GM23338 (cell line): ENCODE results near the gene MKRN1. TPM values are rescaled to one million over a fixed set of nuclear protein-coding genes. Genes with fewer than 3 reads are reported as not detected.

Source experiments
- ATAC-seq: fragments of 200-7000 bp; cut with Tn5 transposase; 3 replicates; pipeline ENCODE4 v1.9.1; 2020
- DNase-seq: peaks from one replicate; pipeline ENCODE4 v3.0.0-alpha.2; 2015; ENCODE audit warnings: low spot score
- H2AFZ ChIP-seq: fragments of 200-600 bp; sonication (generic); 2 replicates; pipeline ENCODE4 v1.8.0; 2016; ENCODE audit warnings: antibody characterized with exemption, mild to moderate bottlenecking, moderate library complexity
- H3F3A ChIP-seq: fragments of 200-600 bp; sonication (generic); replicated peaks from 2 replicates; pipeline ENCODE4 v1.8.0; 2017; ENCODE audit warnings: antibody characterized with exemption, mixed run types, low read depth
- H3K27ac ChIP-seq: fragments of 200-600 bp; sonication (generic); 2 replicates; pipeline ENCODE4 v1.6.1; 2016; ENCODE audit warnings: low read depth
- H3K27me3 ChIP-seq: fragments of 200-600 bp; sonication (generic); 2 replicates; pipeline ENCODE4 v1.8.0; 2016; ENCODE audit warnings: mild to moderate bottlenecking, mixed run types, moderate library complexity; ENCODE audit not compliant: insufficient read depth
- H3K36me3 ChIP-seq: fragments of 200-600 bp; sonication (generic); 2 replicates; pipeline ENCODE4 v1.8.0; 2016; ENCODE audit warnings: mild to moderate bottlenecking; ENCODE audit not compliant: insufficient read depth
- H3K4me1 ChIP-seq: fragments of 200-600 bp; sonication (generic); 2 replicates; pipeline ENCODE4 v1.8.0; 2016; ENCODE audit warnings: mild to moderate bottlenecking, moderate library complexity; ENCODE audit not compliant: insufficient read depth
- H3K4me2 ChIP-seq: fragments of 200-600 bp; sonication (generic); 2 replicates; pipeline ENCODE4 v1.7.1; 2017; ENCODE audit warnings: mixed run types
- H3K4me3 ChIP-seq: fragments of 200-600 bp; sonication (generic); 2 replicates; pipeline ENCODE4 v1.6.1; 2016; ENCODE audit warnings: mixed run types
- H3K79me2 ChIP-seq: fragments of 200-600 bp; sonication (generic); replicated peaks from 2 replicates; pipeline ENCODE4 v1.8.0; 2017; ENCODE audit warnings: mild to moderate bottlenecking; ENCODE audit not compliant: insufficient read depth
- H3K9me2 ChIP-seq: fragments of 200-600 bp; sonication (generic); 2 replicates; pipeline ENCODE4 v1.8.0; 2017; ENCODE audit not compliant: insufficient read depth
- H4K20me1 ChIP-seq: fragments of 200-600 bp; sonication (generic); replicated peaks from 2 replicates; pipeline ENCODE4 v1.8.0; 2017; ENCODE audit warnings: mild to moderate bottlenecking; ENCODE audit not compliant: insufficient read depth
- H3K27ac Mint-ChIP-seq: 2 replicates; pipeline ENCODE4 v1.8.0; 2020; ENCODE audit warnings: inconsistent platforms, mild to moderate bottlenecking, moderate library complexity, mixed read lengths
- H3K27me3 Mint-ChIP-seq: 3 replicates; pipeline ENCODE4 v1.8.0; 2022; ENCODE audit warnings: low read depth, mild to moderate bottlenecking, moderate library complexity, mixed read lengths, inconsistent platforms; ENCODE audit not compliant: insufficient read depth, poor library complexity
- H3K36me3 Mint-ChIP-seq: 3 replicates; pipeline ENCODE4 v1.8.0; 2021; ENCODE audit warnings: low read depth, mild to moderate bottlenecking, inconsistent platforms, moderate library complexity, mixed read lengths
- H3K4me1 Mint-ChIP-seq: 3 replicates; pipeline ENCODE4 v1.8.0; 2020; ENCODE audit warnings: mild to moderate bottlenecking, inconsistent platforms, mixed read lengths
- H3K4me3 Mint-ChIP-seq: 3 replicates; pipeline ENCODE4 v1.8.0; 2021; ENCODE audit warnings: moderate library complexity, mild to moderate bottlenecking, inconsistent platforms, mixed read lengths
- H3K9me3 Mint-ChIP-seq: 3 replicates; pipeline ENCODE4 v1.8.0; 2020; ENCODE audit warnings: moderate library complexity, mild to moderate bottlenecking, inconsistent platforms, mixed read lengths
- CREB1 ChIP-seq: fragments of 250-450 bp; sonication (Bioruptor Pico); IDR thresholded peaks from 2 replicates; pipeline ENCODE4 v1.5.0; 2020; ENCODE audit warnings: low read depth, mild to moderate bottlenecking, moderate library complexity
- EZH2 ChIP-seq: fragments of 200-600 bp; sonication (generic); IDR thresholded peaks from one replicate; pipeline ENCODE4 v1.8.0; 2017; ENCODE audit warnings: antibody characterized with exemption, mild to moderate bottlenecking, low read depth; ENCODE audit not compliant: unreplicated experiment
- EZH2phosphoT487 ChIP-seq: fragments of 200-600 bp; sonication (generic); IDR thresholded peaks from one replicate; pipeline ENCODE4 v1.8.1; 2018; ENCODE audit warnings: antibody characterized with exemption; ENCODE audit not compliant: unreplicated experiment
- NANOG ChIP-seq: IDR thresholded peaks from 2 replicates; pipeline ENCODE4 v1.6.1; 2016; ENCODE audit warnings: antibody characterized with exemption, borderline replicate concordance
- POLR2AphosphoS5 ChIP-seq: IDR thresholded peaks from 2 replicates; pipeline ENCODE4 v1.6.1; 2016; ENCODE audit warnings: antibody characterized with exemption, low read depth
- ZNF114 ChIP-seq: fragments of 250-450 bp; sonication (Bioruptor Pico); IDR thresholded peaks from 2 replicates; pipeline ENCODE4 v1.5.0; 2020; ENCODE audit warnings: mild to moderate bottlenecking, moderate library complexity
- ZNF331 ChIP-seq: fragments of 250-450 bp; sonication (Bioruptor Pico); IDR thresholded peaks from 2 replicates; pipeline ENCODE4 v1.5.0; 2020; ENCODE audit warnings: low read depth, mild to moderate bottlenecking, moderate library complexity
- polyA plus RNA-seq: library from polyadenylated mRNA; unstranded; fragments of >200 nt; fragmentation: Nextera tagmentation; extraction: Ambion mirVana; gene quantifications from 2 replicates; pipeline ENCODE4 v1.2.1, GENCODE V29; 2016
- total RNA-seq: library from RNA; depleted of rRNA; stranded (reverse); fragments of >200 nt; shearing (Covaris generic); gene quantifications from 2 replicates; pipeline ENCODE4 v1.2.3, GENCODE V29; 2014
- TF ChIP-seq, protein P1 (sequence below), 2 experiments: fragments of 200-600 bp in 1 of 2; sonication (generic) in 1 of 2; conservative IDR thresholded peaks; 2 replicates each; pipeline versions ENCODE4 v1.5.1 to v1.6.1; 2016 to 2017; ENCODE audit warnings: antibody characterized with exemption in 2 of 2, low read depth in 2 of 2, mild to moderate bottlenecking in 2 of 2, moderate library complexity in 1 of 2
- TF ChIP-seq, protein P2 (sequence below): IDR thresholded peaks from one replicate; pipeline ENCODE4 v1.6.1; 2018; ENCODE audit warnings: antibody characterized with exemption; ENCODE audit not compliant: unreplicated experiment
- TF ChIP-seq, protein P3 (sequence below): IDR thresholded peaks from 2 replicates; pipeline ENCODE4 v1.6.1; 2016; ENCODE audit warnings: antibody characterized with exemption

The MKRN1 gene
- total and polyA plus RNA-seq, 2 experiments from 2014 or later: 65.0 to 86.8 TPM

DNA sequence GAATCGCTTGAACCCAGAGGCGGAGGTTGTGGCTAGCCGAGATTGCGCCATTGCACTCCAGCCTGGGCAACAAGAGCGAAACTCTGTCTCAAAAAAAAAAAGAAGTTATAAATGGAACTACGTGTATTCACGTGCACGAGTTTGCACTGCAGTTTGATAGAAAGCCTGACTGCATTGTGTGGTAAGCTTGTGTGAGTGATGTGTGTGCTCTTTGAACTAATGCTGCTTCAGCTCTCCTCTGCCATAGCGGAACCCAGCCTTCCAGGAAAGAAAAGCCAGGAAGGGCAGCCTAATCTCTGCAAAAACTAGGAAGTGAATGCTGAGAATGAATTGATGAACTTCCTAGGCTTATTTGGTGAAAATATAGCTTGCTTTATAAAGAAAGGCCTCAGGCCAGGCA, 15.6 kb upstream of the MKRN1 start (continued):
- TF ChIP-seq, protein P1, sequence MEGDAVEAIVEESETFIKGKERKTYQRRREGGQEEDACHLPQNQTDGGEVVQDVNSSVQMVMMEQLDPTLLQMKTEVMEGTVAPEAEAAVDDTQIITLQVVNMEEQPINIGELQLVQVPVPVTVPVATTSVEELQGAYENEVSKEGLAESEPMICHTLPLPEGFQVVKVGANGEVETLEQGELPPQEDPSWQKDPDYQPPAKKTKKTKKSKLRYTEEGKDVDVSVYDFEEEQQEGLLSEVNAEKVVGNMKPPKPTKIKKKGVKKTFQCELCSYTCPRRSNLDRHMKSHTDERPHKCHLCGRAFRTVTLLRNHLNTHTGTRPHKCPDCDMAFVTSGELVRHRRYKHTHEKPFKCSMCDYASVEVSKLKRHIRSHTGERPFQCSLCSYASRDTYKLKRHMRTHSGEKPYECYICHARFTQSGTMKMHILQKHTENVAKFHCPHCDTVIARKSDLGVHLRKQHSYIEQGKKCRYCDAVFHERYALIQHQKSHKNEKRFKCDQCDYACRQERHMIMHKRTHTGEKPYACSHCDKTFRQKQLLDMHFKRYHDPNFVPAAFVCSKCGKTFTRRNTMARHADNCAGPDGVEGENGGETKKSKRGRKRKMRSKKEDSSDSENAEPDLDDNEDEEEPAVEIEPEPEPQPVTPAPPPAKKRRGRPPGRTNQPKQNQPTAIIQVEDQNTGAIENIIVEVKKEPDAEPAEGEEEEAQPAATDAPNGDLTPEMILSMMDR (conservative IDR thresholded peaks at IDR 0.05; ENCODE audit: low read depth in 2 of 2): no peak
- TF ChIP-seq NANOG (no peak), ZNF331 (CRISPR knock-in tag) (no peak), CREB1 (CRISPR knock-in tag) (no peak), ZNF114 (CRISPR knock-in tag) (no peak), EZH2phosphoT487 (no peak), POLR2AphosphoS5 (no peak)
- TF ChIP-seq, protein P2, sequence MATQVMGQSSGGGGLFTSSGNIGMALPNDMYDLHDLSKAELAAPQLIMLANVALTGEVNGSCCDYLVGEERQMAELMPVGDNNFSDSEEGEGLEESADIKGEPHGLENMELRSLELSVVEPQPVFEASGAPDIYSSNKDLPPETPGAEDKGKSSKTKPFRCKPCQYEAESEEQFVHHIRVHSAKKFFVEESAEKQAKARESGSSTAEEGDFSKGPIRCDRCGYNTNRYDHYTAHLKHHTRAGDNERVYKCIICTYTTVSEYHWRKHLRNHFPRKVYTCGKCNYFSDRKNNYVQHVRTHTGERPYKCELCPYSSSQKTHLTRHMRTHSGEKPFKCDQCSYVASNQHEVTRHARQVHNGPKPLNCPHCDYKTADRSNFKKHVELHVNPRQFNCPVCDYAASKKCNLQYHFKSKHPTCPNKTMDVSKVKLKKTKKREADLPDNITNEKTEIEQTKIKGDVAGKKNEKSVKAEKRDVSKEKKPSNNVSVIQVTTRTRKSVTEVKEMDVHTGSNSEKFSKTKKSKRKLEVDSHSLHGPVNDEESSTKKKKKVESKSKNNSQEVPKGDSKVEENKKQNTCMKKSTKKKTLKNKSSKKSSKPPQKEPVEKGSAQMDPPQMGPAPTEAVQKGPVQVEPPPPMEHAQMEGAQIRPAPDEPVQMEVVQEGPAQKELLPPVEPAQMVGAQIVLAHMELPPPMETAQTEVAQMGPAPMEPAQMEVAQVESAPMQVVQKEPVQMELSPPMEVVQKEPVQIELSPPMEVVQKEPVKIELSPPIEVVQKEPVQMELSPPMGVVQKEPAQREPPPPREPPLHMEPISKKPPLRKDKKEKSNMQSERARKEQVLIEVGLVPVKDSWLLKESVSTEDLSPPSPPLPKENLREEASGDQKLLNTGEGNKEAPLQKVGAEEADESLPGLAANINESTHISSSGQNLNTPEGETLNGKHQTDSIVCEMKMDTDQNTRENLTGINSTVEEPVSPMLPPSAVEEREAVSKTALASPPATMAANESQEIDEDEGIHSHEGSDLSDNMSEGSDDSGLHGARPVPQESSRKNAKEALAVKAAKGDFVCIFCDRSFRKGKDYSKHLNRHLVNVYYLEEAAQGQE: no peak
- TF ChIP-seq, protein P3, sequence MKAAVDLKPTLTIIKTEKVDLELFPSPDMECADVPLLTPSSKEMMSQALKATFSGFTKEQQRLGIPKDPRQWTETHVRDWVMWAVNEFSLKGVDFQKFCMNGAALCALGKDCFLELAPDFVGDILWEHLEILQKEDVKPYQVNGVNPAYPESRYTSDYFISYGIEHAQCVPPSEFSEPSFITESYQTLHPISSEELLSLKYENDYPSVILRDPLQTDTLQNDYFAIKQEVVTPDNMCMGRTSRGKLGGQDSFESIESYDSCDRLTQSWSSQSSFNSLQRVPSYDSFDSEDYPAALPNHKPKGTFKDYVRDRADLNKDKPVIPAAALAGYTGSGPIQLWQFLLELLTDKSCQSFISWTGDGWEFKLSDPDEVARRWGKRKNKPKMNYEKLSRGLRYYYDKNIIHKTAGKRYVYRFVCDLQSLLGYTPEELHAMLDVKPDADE: no peak

DNA sequence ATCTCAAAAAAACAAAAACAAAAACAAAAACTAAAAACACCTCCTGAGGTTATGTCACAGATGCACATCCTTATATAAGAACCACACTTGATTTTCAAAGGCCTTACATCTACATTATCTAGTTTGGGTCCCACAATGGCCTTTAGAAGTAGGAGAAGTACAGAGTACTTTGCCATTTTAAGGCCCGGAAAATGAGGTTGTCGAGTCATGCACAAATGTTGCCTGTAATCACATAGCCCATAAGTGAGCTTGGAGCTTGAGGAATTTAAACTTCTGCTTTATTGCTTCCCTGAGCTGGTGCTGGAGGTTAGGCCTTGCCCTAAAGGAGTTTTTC, 9.7 kb upstream of the MKRN1 start:
- Mint-ChIP-seq H3K36me3 (no peaks in the 10 kb centered on the region), H3K27ac (no peak overlapping the region), H3K27me3 (peaks cover 2% of the 10 kb centered on the region), H3K4me3 (no peak overlapping the region), H3K9me3 (no peaks in the 10 kb centered on the region), H3K4me1 (peaks cover 23% of the 10 kb centered on the region)
- Histone ChIP-seq H4K20me1 (no peaks in the 10 kb centered on the region), H2AFZ (peak overlapping the region; percentile 81; the same call in 1 of the 2 replicates), H3K27ac (no peak overlapping the region; the same call in 1 of the 2 replicates), H3F3A (peaks cover 17% of the 10 kb centered on the region), H3K4me1 (peaks cover 18% of the 10 kb centered on the region), H3K4me3 (no peak overlapping the region), H3K36me3 (no peaks in the 10 kb centered on the region), H3K4me2 (no peak overlapping the region), H3K79me2 (no peaks in the 10 kb centered on the region), H3K9me2 (no peaks in the 10 kb centered on the region), H3K27me3 (no peaks in the 10 kb centered on the region)
- TF ChIP-seq ZNF114 (CRISPR knock-in tag) (no peak), EZH2 (no peak), ZNF331 (CRISPR knock-in tag) (no peak), POLR2AphosphoS5 (no peak)
- TF ChIP-seq, protein P2: no peak
- DNase-seq: no peak
- ATAC-seq: no peak
